HG03342 (cell line): ENCODE measurements around the gene RAD17.
A peak's percentile ranks its signal among the peaks of the same experiment; 100 is the strongest.
"Not testable (repeated sequence)": the region's sequence is repeated elsewhere in the genome, so short reads cannot be mapped to it uniquely, and the experiment has no call there.

Experiments used
- ATAC-seq: cut with Tn5 transposase; IDR thresholded peaks from one replicate; pipeline ENCODE4 v1.9.1; 2021; ENCODE audit warnings: mild to moderate bottlenecking, moderate library complexity; ENCODE audit not compliant: unreplicated experiment

The RAD17 gene

GRCh38 chr5:69374911-69375446 is 5.4 kb downstream of the RAD17 start:
- peak; percentile 77 for ATAC-seq

GRCh38 chr5:69378376-69378775 is 8.8 kb downstream of the RAD17 start:
- ATAC-seq = no peak

GRCh38 chr5:69404659-69405330 is 35.2 kb downstream of the RAD17 start:
- ATAC-seq = no peak

GRCh38 chr5:69414885-69415583 is 45.4 kb downstream of the RAD17 start, which contains the start of gene MARVELD2:
TSS of gene MARVELD2 (plus strand) at chr5:69415116. CDS start at chr5:69419386, 4,270 bp downstream.
- ATAC-seq = peak; percentile 60

GRCh38 chr5:69415584-69415958 is 46.0 kb downstream of the RAD17 start:
- ATAC-seq = no peak

- no peak for ATAC-seq
Measured at GRCh38 chr5:69416180-69416579, 46.6 kb downstream of the RAD17 start.

- ATAC-seq = no peak
Measured at GRCh38 chr5:69416699-69417098, 47.1 kb downstream of the RAD17 start.

- no peak for ATAC-seq
Measured at GRCh38 chr5:69418554-69418953, 48.9 kb downstream of the RAD17 start.

GRCh38 chr5:69431424-69432303 is 62.0 kb downstream of the RAD17 start:
- no peak for ATAC-seq

GRCh38 chr5:69432412-69433206 is 63.0 kb downstream of the RAD17 start:
- peak; percentile 55 for ATAC-seq

GRCh38 chr5:69435276-69435884 is 65.8 kb downstream of the RAD17 start:
- not testable (repeated sequence) for ATAC-seq

- no peak for ATAC-seq
Measured at GRCh38 chr5:69444127-69444754, 74.6 kb downstream of the RAD17 start.

GRCh38 chr5:69449511-69449910 is 79.9 kb downstream of the RAD17 start:
- no peak for ATAC-seq

GRCh38 chr5:69450116-69450515 is 80.5 kb downstream of the RAD17 start:
- ATAC-seq = no peak

GRCh38 chr5:69450527-69450926 is 80.9 kb downstream of the RAD17 start:
- ATAC-seq = not testable (repeated sequence)

- no peak for ATAC-seq
Measured at GRCh38 chr5:69451941-69452647, 82.5 kb downstream of the RAD17 start.

- not testable (repeated sequence) for ATAC-seq
Measured at GRCh38 chr5:69453487-69453886, 83.9 kb downstream of the RAD17 start.

GRCh38 chr5:69454460-69455249 is 85.0 kb downstream of the RAD17 start:
- no peak for ATAC-seq
